K562 (cell line): ENCODE data around the gene GEN1. TPM values are rescaled to one million over a fixed set of nuclear protein-coding genes. Genes with fewer than 3 reads are reported as not detected.

Experiments
- CBX8 ChIP-seq: fragments of 200-600 bp; sonication (generic); IDR thresholded peaks from 2 replicates; pipeline ENCODE4 v1.6.1; 2012; ENCODE audit warnings: borderline replicate concordance, mixed run types, low read depth, mild to moderate bottlenecking, moderate library complexity, mixed read lengths, low read length, control low read depth, inconsistent platforms; ENCODE audit not compliant: poor library complexity, severe bottlenecking; ENCODE audit errors: extremely low read depth
- CTBP1 ChIP-seq: fragments of 450-650 bp; IDR thresholded peaks from 2 replicates; pipeline ENCODE4 v1.6.1; 2016; ENCODE audit warnings: borderline replicate concordance
- DIDO1 ChIP-seq: fragments of 450-650 bp; IDR thresholded peaks from 2 replicates; pipeline ENCODE4 v1.6.1; 2016; ENCODE audit warnings: low read depth, missing biosample characterization, missing genetic modification characterization
- E2F6 ChIP-seq, 2 experiments: IDR thresholded peaks; 2 replicates each; pipeline ENCODE4 v1.6.1; 2011; ENCODE audit warnings: borderline replicate concordance in 1 of 2, control low read depth in 1 of 2, low read depth in 1 of 2, low read length in 1 of 2, mild to moderate bottlenecking in 1 of 2, mixed read lengths in 1 of 2, moderate library complexity in 1 of 2; ENCODE audit not compliant: insufficient read depth in 1 of 2, insufficient read length in 1 of 2, poor library complexity in 1 of 2, severe bottlenecking in 1 of 2; ENCODE audit errors: extremely low read depth in 1 of 2
- ELF1 ChIP-seq: fragments of 200-800 bp; sonication (Bioruptor generic); IDR thresholded peaks from 2 replicates; pipeline ENCODE4 v1.6.1; 2016; ENCODE audit warnings: missing genetic modification characterization, missing compliant biosample characterization
- ELF2 ChIP-seq: fragments of 250-450 bp; sonication (Bioruptor Pico); IDR thresholded peaks from 2 replicates; pipeline ENCODE4 v1.5.0; 2021; ENCODE audit warnings: mild to moderate bottlenecking
- ETS1 ChIP-seq: conservative IDR thresholded peaks from 2 replicates; pipeline ENCODE4 v1.6.1; 2011; ENCODE audit warnings: low read depth, mild to moderate bottlenecking, low read length; ENCODE audit not compliant: control insufficient read depth
- EZH2 ChIP-seq: IDR thresholded peaks from 2 replicates; pipeline ENCODE4 v1.6.1; 2012; ENCODE audit warnings: low read depth, mild to moderate bottlenecking, inconsistent platforms, low read length, borderline replicate concordance
- FOS ChIP-seq: IDR thresholded peaks from 3 replicates; pipeline ENCODE4 v1.6.1; 2011; ENCODE audit not compliant: insufficient read length; ENCODE audit errors: extremely low read depth
- ILF3 ChIP-seq: fragments of 450-650 bp; IDR thresholded peaks from 2 replicates; pipeline ENCODE4 v1.6.1; 2018; ENCODE audit warnings: antibody characterized with exemption, mild to moderate bottlenecking, moderate library complexity, borderline replicate concordance
- KAT8 ChIP-seq: fragments of 450-650 bp; IDR thresholded peaks from 2 replicates; pipeline ENCODE4 v1.6.1; 2016; ENCODE audit warnings: low read depth, mild to moderate bottlenecking
- MCM3 ChIP-seq: fragments of 450-650 bp; IDR thresholded peaks from 2 replicates; pipeline ENCODE4 v1.6.1; 2016
- NCOR1 ChIP-seq: fragments of 450-650 bp; IDR thresholded peaks from 2 replicates; pipeline ENCODE4 v1.6.1; 2016; ENCODE audit warnings: mild to moderate bottlenecking, moderate library complexity
- NR4A1 ChIP-seq, 2 experiments: fragments of 250-450 bp in 1 of 2; fragments of 450-650 bp in 1 of 2; sonication (Bioruptor Pico) in 1 of 2; IDR thresholded peaks; 2 replicates each; pipeline versions ENCODE4 v1.4.0 to v1.6.1; 2016 to 2020; ENCODE audit warnings: mild to moderate bottlenecking in 2 of 2, missing compliant biosample characterization in 1 of 2, missing genetic modification characterization in 1 of 2, moderate library complexity in 1 of 2
- PHB2 ChIP-seq: fragments of 450-650 bp; IDR thresholded peaks from 2 replicates; pipeline ENCODE4 v1.6.1; 2017; ENCODE audit warnings: low read depth
- RBFOX2 ChIP-seq: fragments of 200-400 bp; formaldehyde crosslinking; IDR thresholded peaks from 2 replicates; pipeline ENCODE4 v1.6.1; 2017; ENCODE audit warnings: low read depth, mild to moderate bottlenecking, low read length, moderate library complexity
- SETDB1 ChIP-seq: IDR thresholded peaks from one replicate; pipeline ENCODE4 v1.6.1; 2012; ENCODE audit warnings: low read length, control low read depth, inconsistent platforms
- SMARCA4 ChIP-seq: fragments of 450-650 bp; IDR thresholded peaks from 2 replicates; pipeline ENCODE4 v1.6.1; 2016
- SOX6 ChIP-seq: fragments of 450-650 bp; IDR thresholded peaks from 2 replicates; pipeline ENCODE4 v1.6.1; 2014; ENCODE audit warnings: mild to moderate bottlenecking
- SRF ChIP-seq, 2 experiments: fragments of 250-450, 450-650 bp in 1 of 2; sonication (Bioruptor Pico) in 1 of 2; sonication (generic) in 1 of 2; formaldehyde crosslinking; IDR thresholded peaks; 2 replicates each; pipeline versions ENCODE4 v1.5.0 to v1.5.1; 2020 to 2022; ENCODE audit warnings: mild to moderate bottlenecking in 1 of 2, missing genetic modification reagents in 1 of 2
- ZNF23 ChIP-seq: fragments of 250-450 bp; sonication (Bioruptor Pico); IDR thresholded peaks from 2 replicates; pipeline ENCODE4 v1.4.0; 2020; ENCODE audit warnings: mild to moderate bottlenecking
- ZNF354B ChIP-seq: fragments of 250-450 bp; sonication (Bioruptor Pico); IDR thresholded peaks from 2 replicates; pipeline ENCODE4 v1.4.0; 2020
- ZNF561 ChIP-seq: fragments of 450-650 bp; formaldehyde crosslinking; conservative IDR thresholded peaks from 2 replicates; pipeline ENCODE4 v1.4.0; 2020; ENCODE audit warnings: mild to moderate bottlenecking, moderate library complexity
- ZNF830 ChIP-seq: fragments of 250-450 bp; sonication (Bioruptor Pico); IDR thresholded peaks from 2 replicates; pipeline ENCODE4 v1.5.0; 2021; ENCODE audit warnings: mild to moderate bottlenecking
- polyA plus RNA-seq, 8 experiments: library from polyadenylated mRNA; depleted of rRNA in 4 of 8; stranded (reverse) in 5 of 8; unstranded in 3 of 8; fragments of >200 nt; fragmentation: Nextera tagmentation in 2 of 8; fragmentation: Illumina TruSeq in 1 of 8; extraction: Ambion mirVana in 2 of 8; extraction: Trizol in 1 of 8; gene quantifications; 2 replicates each; pipeline versions ENCODE4 v1.2.1 to v1.2.3, GENCODE V29; 2011 to 2014; ENCODE audit warnings: inconsistent platforms in 1 of 8, missing spikeins in 1 of 8
- total RNA-seq, 7 experiments: library from RNA; depleted of rRNA in 6 of 7; stranded (reverse); fragments of >200 nt in 6 of 7; fragmentation: Illumina TruSeq in 2 of 7; extraction: Trizol in 2 of 7; gene quantifications; 2 replicates each; pipeline versions ENCODE4 v1.2.1 to v1.2.3, GENCODE V29; 2011 to 2021; ENCODE audit warnings: low replicate concordance in 1 of 7
- TF ChIP-seq, protein P1 (sequence below): IDR thresholded peaks from 2 replicates; pipeline ENCODE4 v1.6.1; 2016; ENCODE audit warnings: missing genetic modification characterization, missing compliant biosample characterization

The GEN1 gene
- total and polyA plus RNA-seq, 9 of the 15 experiments (the other 6 are each of a cell fraction or from before 2014, with no cell fraction given), result 8.6 to 39.7 (median 24.5) TPM

DNA sequence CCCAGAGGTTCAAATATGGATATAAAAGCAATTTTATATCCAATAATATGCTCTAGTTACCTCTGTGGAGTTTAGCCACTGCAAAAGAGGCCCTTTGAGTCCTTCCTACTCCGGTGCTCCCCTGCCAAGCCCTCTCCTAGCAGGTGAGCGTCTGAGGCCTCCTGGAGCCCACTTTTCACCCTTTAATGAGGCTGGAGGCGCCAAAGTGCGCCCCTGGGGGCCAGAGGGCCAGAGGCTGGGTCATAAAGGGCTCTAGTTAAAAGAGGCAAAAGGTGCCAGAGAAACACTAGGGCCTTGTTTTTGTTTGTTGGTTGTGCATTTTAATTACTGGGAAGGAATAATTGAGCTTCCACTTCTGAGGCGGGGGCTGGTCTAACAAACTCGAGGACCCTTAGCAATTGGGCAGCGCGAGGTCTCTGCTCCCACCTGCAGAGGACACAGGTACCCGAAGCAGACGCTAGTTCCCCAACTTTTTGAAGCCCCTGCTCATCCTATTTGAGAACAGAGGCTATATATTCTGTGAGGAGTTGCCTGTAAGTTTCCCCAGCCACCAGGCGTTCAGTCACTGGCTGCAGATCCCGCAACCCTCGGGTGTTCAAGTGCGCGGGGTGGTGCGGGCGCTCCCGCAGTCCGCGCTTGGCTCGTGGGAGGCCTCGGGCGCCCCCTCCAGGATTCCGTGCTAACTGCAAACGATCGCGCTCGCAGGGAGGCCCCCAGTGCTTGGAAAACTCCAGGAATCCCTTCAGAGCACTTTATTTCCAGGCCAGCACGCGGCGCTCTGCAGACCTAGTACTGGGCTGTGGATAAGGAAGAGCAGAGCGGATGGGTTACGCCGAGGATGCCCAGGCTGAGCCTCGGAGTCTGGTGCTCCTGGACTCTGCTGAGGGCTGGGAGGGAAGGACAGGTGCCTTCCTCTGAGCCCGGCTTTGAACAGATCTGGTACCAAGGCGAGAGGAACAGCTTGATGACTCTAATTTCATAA is 76.4 kb downstream of the GEN1 start (continued):
- TF ChIP-seq E2F6 (IDR thresholded peaks at IDR 0.05; ENCODE audit: borderline replicate concordance in 1 of 2, extremely low read depth in 1 of 2, insufficient read depth in 1 of 2, insufficient read length in 1 of 2, low read depth in 1 of 2, low read length in 1 of 2, poor library complexity in 1 of 2, severe bottlenecking in 1 of 2), result peak in 1 of 2 experiments; percentile 70
- TF ChIP-seq RBFOX2, result no peak
- no peak for TF ChIP-seq CBX8
- no peak for TF ChIP-seq ZNF354B (CRISPR knock-in tag)
- TF ChIP-seq ZNF561, result no peak
- peak; percentile 11; the same call in 1 of the 2 replicates for TF ChIP-seq NR4A1 (CRISPR knock-in tag; IDR thresholded peaks at IDR 0.05)
- no peak for TF ChIP-seq NR4A1 (tag; IDR thresholded peaks at IDR 0.05)
- TF ChIP-seq, protein P1, sequence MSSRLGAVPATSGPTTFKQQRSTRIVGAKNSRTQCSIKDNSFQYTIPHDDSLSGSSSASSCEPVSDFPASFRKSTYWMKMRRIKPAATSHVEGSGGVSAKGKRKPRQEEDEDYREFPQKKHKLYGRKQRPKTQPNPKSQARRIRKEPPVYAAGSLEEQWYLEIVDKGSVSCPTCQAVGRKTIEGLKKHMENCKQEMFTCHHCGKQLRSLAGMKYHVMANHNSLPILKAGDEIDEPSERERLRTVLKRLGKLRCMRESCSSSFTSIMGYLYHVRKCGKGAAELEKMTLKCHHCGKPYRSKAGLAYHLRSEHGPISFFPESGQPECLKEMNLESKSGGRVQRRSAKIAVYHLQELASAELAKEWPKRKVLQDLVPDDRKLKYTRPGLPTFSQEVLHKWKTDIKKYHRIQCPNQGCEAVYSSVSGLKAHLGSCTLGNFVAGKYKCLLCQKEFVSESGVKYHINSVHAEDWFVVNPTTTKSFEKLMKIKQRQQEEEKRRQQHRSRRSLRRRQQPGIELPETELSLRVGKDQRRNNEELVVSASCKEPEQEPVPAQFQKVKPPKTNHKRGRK, result no peak
- TF ChIP-seq EZH2, result no peak
- TF ChIP-seq ZNF830 (CRISPR knock-in tag), result no peak
- TF ChIP-seq ELF1 (tag), result no peak
- no peak for TF ChIP-seq ILF3
- no peak for TF ChIP-seq SETDB1
- TF ChIP-seq SOX6, result no peak
- no peak for TF ChIP-seq MCM3
- TF ChIP-seq SMARCA4, result no peak
- no peak for TF ChIP-seq PHB2
- no peak for TF ChIP-seq FOS
- TF ChIP-seq SRF (CRISPR knock-in tag; IDR thresholded peaks at IDR 0.05), result 0 out of 4 replicates have a peak, but pooled peaks of 1 of the 2 experiments have one; percentile 21
- TF ChIP-seq KAT8, result no peak
- TF ChIP-seq NCOR1, result no peak
- TF ChIP-seq ETS1, result no peak
- no peak for TF ChIP-seq ZNF23 (CRISPR knock-in tag)
- TF ChIP-seq ELF2 (CRISPR knock-in tag), result no peak
- TF ChIP-seq CTBP1, result peak; percentile 35; the same call in 1 of the 2 replicates
- TF ChIP-seq DIDO1 (tag), result no peak
